Inflammatory macrophage treated with lipopolysaccharide for 4 hours (primary cell): ENCODE data around the gene ITGAD.

Experiments
- DNase-seq: peaks from one replicate; pipeline ENCODE4 v3.0.0-alpha.2; 2020

Gene ITGAD

DNA sequence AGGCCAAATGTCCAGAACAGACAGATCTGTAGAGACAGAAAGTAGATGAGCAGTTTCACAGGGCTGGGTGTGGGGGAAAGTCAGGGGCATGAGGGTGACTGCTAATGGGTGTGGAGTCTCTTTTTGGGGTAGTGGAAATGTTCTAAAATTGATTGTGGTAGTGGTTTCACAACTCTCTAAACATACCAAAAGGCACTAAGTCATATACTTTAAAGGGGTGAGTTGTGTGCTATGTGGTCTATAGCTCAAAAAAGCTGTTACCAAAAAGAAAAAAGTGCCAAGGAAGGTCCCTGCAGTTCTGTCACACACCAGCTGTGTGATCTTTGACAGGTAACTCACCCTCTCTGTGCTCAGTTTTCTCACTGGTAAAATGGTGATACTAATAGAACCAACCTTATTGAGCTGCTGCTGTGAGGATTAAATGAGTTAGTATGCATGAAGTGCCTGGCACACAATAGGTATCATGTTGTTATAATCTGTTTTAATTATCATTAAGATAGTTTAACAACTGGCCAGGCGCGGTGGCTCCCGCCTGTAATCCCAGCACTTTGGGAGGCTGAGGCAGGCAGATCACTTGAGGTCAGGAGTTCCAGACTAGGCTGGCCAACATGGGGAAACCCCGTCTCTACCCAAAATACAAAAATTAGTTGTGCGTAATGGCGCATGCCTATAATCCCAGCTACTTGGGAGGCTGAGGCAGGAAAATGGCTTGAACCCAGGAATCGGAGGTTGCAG lies 27.8 kb upstream of the ITGAD start:
- DNase-seq: peak; percentile 27

DNA sequence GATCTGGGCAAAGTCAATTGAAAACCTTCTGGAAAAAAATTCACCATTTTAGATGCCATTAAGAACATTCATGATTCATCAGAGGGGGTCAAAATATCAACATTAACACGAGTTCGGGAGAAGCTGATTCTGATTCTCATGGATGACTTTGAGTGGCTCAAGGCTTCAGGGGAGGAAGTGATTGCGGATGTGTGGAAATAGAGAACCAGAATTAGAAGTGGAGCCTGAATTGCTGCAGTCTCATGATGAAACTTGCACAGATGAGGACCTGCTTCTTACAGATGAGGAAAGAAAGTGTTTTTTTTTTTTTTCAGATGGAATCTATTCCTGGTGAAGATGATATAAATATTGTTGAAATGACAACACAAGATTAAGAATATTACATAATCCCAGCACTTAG lies 25.3 kb upstream of the ITGAD start:
- DNase-seq: peak; percentile 94

DNA sequence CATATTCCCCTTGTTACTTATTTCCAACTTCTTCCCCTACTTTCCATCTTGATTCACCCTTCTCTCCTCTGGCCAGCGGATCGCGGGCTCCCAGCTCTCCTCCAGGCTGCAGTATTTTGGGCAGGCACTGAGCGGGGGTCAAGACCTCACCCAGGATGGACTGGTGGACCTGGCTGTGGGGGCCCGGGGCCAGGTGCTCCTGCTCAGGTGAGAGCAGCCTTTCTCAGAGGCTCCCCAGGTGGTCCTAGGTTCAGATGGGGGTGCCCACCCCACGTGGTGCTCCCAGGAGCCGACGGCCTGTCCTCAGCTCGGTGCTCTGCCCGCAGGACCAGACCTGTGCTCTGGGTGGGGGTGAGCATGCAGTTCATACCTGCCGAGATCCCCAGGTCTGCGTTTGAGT lies 22.1 kb upstream of the ITGAD start:
- DNase-seq: no peak

DNA sequence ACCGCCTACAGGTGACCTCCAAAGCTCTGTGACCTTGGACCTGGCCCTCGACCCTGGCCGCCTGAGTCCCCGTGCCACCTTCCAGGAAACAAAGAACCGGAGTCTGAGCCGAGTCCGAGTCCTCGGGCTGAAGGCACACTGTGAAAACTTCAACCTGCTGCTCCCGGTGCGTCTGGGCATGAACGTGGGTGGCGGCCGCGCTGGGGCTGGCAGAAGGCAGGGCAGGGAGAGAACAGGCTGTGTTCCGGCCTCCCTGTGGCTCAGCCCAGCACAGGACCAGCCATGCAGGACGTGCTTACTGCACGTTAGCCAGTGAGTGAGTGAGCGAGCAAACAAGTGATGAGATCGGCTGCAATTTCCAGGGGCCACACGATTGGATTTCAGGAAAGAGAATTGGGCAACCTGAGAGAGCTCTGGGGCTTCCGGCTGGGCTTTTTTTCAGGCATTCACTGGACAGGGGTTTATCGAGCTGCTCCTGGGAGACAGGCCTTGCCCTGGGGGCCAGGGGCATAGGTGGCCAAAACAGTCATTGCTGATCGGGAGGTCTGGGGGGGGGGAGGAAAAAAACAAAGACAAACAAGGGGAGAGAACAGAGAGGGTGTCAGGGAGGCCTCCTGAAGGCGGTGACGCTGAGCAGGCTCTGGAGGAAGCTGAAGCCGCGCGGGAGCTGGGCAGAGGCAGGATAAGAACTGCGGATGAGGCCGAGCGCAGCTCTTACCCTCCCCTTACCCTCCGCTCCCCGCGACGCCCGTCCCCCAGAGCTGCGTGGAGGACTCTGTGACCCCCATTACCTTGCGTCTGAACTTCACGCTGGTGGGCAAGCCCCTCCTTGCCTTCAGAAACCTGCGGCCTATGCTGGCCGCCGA lies 21.3 kb upstream of the ITGAD start:
- DNase-seq: no peak

DNA sequence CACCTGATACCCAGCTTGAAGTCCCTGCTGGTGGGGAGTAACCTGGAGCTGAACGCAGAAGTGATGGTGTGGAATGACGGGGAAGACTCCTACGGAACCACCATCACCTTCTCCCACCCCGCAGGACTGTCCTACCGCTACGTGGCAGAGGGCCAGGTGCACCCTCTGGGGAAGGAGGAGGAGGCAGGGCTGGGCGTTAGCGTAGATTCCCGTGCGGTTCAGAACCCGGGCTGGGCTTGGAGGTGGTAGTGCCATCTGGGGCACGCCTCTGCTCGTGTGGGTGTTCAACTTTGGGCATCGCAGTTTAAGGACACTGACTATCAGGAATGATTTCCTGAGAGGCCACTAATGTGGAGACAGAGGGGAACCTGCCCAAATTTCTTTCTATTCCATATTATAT lies 19.9 kb upstream of the ITGAD start:
- DNase-seq: no peak

DNA sequence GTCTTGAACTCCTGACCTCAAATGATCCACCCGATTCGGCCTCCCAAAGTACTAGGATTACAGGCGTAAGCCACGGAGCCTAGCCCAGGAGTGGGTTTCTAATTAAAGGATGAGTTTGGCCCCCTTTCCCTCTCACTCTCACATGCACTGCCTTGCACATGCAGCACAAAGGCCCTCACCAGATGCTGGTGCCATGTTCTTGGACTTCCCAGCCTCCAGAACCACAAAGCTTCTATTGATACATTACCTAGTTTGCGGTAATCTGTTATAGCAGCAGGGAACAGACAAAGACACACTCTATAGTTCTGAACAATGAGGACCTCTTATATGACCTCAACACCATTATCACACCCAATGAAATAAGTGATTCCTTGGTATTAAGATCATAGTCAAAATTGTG lies 17.9 kb upstream of the ITGAD start:
- DNase-seq: no peak

DNA sequence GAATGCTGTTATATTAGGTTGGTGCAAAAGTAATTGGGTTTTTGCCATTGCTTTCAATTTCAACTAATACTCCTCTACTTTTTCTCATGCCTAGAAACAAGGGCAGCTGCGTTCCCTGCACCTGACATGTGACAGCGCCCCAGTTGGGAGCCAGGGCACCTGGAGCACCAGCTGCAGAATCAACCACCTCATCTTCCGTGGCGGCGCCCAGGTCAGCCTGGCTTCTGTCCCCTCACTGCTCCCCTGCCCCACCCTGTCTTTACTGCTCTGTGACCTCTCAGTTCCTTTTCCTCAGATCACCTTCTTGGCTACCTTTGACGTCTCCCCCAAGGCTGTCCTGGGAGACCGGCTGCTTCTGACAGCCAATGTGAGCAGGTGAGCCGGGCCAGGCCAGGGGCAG lies 16.4 kb upstream of the ITGAD start:
- no peak for DNase-seq

DNA sequence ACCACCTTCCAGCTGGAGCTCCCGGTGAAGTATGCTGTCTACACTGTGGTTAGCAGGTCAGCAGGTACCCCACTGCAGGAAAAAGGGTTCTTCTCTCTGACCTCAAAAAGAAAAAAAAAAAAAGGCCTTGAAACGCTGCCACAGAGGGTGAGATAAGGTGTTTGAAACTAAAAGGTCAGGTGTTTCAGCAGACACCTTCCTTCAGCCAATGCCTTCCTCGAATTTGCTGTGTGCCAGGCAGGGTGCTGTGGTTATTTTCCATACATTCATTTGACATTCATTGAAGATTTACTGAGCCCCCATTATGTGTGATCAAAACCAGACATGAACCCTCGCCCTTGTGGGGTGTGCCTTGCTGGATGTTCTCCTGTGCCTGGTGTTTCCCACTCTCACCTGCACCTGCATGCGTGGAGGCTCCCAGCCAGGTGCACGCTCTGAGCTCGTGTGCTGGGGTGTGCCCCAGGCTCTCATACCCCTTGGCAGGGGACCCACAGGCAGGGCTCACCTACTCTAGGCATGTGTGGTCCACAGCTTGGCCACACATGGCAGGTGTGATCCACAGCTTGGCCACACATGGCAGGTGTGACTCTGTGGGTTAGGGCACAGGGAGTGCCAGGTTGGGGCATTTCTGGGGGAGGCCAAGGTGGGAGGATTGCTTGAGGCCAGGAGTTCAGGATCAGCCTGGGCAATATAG lies 15.8 kb upstream of the ITGAD start:
- DNase-seq: no peak

DNA sequence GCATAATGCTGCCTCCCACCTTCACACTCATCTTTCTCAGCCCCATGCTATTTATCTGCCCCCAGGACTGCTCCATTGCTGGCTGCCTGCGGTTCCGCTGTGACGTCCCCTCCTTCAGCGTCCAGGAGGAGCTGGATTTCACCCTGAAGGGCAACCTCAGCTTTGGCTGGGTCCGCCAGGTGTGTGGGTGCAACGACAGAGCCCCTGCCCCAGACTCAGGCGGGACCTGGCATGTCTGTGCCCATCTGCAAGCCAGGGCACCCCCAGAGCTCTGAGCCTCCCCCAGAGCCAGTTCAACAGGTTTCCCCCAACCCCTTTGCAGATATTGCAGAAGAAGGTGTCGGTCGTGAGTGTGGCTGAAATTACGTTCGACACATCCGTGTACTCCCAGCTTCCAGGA lies 12.9 kb upstream of the ITGAD start:
- DNase-seq: no peak

DNA sequence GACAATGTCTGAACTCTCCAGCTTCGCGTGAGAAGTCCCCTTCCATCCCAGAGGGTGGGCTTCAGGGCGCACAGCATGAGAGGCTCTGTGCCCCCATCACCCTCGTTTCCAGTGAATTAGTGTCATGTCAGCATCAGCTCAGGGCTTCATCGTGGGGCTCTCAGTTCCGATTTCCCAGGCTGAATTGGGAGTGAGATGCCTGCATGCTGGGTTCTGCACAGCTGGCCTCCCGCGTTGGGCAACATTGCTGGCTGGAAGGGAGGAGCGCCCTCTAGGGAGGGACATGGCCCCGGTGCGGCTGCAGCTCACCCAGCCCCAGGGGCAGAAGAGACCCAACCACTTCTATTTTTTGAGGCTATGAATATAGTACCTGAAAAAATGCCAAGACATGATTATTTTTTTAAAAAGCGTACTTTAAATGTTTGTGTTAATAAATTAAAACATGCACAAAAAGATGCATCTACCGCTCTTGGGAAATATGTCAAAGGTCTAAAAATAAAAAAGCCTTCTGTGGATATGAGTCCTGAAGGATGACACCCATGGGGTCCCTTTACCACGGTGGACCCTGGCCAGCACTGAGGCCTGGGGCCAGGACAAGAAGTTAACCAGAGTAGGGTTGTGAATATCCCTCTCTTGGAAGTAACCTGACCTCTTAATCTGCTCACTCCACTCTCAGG lies 10.5 kb upstream of the ITGAD start:
- peak; percentile 66 for DNase-seq

DNA sequence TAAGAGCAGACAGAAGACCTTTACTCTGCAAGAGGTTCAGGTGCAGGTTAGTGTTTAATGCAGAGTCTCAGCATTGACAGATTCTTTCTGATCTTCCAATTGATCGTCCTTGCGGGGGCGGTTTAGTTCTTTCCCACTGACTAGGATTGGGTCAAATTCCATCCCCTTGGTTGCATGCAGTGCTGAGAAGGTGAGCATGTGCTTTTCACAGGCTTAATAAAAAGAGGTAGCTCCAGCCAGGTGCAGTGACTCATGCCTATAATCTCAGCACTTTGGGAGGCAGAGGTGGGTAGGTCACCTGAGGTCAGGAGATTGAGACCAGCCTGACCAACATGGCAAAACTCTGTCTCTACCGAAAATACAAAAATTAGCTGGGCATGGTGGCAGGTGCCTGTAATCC lies 7.5 kb upstream of the ITGAD start:
- no peak for DNase-seq

DNA sequence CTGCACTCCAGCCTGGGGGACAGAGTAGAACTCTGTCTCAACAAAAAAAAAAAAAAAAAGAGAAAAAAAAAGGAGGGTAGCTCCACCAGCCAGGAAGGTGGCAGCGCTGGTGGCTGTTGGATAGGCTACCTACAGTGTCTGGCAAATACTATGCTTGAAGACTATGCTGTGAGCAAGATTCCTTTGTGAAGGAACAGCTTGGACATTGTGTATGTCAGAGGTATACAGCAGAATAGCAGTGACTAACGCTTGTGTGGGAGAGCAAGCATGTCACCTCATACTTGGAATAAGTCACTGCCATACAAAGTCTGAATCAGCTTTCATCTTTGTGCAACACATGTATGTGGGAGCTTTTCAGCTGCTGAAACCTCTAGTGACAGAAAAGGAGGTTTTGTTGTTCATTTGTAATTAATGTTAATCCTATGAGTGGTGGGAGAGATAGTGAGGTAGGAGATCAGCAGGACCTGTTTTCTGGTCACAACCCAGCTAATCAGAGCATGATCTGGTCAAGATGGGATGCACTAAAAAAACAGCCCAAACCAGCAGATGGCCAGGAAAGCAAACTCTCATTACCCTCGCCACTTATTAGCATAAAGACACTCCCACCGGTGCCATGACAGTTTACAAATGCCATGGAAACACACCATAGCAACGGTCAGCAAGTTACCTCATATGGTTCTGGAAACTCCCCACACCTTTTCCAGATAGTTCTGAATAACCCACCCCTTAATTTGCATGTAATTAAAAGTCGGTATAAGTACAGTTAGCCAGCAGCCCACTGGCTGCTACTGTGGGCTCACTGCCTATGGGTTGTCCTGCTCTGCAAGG lies 6.8 kb upstream of the ITGAD start:
- peak; percentile 93 for DNase-seq

DNA sequence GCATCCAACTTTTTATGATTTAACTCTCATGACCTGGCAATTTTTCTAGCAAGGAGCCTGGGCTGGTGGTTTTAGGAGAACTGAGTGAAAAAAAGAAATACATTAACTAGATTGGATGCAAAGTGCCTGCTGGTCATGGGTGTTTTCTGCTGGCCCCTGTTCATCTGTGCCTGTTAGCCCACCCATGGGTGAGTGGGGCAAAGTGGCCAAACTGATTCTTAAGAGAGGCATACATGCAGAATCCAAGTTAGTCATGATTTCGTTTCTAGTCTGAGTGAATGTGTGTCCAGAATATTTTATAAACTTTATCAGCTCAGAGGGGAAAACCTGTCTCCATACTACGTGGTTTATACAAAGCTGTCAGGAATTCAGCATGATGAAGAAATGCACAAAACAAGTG lies 4.6 kb upstream of the ITGAD start:
- no peak for DNase-seq

DNA sequence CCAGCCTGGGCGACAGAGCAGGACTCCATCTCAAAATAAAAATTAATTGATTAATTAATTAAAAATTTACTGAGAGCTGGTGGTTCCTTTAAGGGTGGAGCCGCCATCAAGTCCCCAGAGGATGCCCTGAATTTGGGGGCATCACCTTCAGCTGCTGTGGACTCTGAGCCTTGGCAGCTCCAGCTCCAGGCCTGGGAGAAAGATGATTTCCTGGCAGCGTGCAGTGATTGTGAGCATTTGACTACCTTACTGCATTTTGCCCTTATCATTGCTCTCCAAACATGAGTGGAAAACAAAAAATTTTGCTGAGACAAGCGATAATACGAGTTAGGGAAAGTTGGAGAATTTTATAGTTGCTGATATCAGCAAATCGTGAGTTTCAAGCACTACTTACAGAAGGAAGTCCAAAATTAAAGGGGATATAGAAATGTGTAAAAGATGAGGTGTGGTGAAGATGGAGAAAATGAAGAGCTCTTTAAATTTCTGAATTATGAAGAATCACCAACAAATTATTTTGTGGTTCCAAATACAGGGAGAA lies 2.6 kb upstream of the ITGAD start:
- DNase-seq: no peak

DNA sequence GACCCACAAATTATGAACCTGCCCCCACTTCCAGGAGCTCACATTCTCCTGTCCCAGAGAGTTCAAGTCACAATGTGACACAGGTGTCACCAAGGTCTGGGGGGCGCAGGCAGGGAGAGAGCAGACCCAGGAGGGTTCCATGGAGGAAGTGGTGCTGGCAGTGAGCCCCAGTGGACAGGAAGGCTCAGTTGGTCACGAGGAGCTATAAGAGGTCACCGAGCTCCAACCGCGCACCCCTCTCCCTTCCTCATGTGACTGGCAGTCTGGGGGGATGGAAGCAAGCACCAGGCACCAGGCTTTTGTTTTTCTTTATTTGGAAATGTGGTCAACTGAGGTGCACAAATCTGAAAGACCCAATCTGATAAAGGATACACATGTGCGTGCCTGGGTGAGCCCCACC lies 2.5 kb downstream of the ITGAD start:
- DNase-seq: peak; percentile 44

DNA sequence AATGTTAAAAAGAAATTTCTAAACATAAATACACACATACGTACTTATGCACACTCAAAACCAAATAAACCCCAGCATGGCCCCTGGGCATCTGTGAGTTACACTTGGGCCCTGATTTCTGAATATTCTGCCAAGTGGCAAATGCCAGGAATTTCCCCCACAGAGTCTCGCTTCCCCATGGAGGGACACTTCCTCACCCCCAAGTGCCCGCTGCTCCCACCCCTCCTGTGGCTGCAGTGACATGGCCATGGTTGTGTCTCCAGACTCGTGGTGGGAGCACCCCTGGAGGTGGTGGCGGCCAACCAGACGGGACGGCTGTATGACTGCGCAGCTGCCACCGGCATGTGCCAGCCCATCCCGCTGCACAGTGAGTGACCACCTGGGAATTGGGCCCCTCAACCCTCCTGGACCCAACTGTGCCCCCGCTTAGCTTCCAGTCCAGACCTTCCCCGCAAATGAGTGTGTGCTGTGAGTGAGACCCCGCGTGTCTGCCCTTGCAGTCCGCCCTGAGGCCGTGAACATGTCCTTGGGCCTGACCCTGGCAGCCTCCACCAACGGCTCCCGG lies 4.0 kb downstream of the ITGAD start:
- peak; percentile 75 for DNase-seq

DNA sequence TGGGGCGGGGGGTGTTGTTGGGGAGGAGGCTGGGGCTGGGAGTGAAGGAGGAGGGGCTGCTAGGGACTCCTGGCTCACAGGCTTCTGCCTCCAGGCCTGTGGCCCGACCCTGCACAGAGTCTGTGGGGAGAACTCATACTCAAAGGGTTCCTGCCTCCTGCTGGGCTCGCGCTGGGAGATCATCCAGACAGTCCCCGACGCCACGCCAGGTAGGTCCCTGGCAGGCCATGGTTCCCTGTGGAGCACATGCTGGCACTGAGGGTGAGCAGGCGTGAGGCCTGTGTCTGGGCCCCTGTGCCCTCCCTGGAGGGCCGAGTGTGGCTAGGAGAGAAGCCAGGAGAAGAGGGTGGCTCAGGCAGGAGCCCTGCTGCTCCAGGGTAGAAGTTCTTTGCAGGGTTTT lies 4.6 kb downstream of the ITGAD start:
- no peak for DNase-seq

DNA sequence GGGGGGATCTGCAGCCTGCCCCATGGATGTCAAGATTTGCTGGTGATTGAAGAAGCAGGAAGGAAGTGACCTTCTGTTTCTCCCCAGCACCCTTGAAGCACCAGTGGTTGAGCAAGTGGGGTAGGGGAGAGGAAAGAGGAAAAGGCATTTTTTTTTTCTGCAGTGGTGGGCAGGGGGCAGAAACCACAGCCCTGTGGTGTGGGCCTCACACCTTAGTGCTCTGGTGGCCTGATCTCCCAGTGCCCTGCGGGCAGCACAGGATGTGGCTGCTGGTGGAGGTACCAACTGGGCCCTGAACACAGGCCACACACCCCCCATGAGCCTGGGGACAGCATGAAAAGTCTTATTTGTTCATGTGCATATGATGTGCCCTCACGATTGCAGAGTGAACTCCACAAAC lies 7.1 kb downstream of the ITGAD start:
- DNase-seq: peak; percentile 28

DNA sequence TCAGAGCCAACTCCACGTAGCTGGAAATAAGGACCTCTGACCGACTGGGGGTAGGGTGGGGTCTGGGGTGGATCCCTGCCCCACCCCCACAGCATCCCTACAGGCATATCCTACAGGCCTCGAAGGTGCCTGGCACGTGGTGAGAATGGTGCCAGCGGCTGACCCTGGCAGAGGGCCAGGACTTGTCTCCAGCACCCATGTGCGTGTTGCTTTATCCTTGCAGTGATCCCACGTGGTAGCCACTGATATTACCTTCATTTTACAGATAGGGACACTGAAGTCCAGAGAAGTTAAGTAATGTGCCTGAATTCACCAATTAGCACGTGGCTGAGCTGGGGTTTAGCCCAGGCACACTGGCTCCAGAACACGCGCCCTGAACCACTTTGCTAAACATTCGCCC lies 8.3 kb downstream of the ITGAD start:
- no peak for DNase-seq

DNA sequence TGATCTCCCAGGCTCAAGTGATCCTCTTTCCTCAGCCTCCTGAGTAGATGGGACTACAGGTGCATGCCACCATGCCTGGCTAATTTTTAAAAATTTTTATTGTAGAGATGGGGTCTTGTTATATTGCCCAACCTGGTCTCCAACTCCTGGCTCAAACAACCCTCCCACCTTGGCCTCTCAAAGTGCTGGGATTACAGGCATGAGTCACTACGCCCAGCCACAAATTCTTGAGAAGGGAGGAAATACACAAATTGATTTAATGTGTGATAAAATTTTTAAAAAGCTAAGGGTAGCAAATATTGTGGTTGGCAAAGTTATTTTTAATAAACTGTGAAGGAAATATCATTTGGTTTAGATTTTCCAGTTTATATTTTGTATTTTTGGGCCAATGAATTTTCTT lies 9.6 kb downstream of the ITGAD start:
- no peak for DNase-seq

DNA sequence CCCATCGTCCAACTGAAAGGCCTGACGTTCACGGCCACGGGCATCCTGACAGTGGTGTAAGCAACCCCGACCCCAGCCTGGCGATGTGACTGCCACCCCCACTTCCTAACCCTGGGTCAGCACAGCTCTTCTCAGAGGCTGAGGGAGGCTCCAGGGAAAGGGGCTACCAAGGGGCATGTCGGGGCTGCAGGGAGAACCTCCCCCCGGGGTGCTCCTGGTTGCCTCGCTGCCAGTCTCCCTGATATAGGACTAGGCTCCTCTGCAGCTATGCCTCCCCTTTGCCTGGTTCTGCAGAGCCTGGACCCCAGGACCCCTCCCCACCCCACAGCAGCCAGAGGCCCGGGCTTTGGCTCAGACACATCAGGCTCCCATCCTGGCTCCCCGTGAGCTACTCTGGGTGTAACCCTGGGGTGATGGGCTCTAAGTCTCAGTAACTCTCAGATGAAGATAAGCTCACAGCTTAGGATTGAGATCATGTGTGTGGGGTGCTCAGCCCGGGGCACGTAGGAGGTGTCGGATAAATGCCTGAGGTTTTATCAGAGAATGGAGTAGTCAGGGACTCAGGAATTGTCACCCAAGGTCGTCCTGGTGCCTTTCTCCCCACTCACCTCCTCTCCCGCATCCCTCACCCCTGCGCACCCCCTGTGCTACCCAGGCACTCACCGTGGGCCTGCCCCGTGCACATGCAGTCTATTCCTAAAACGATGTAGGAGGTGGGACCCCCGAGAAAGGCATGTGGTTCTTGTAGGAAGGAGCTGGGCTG lies 10.6 kb downstream of the ITGAD start:
- DNase-seq: no peak
